GM23338 (cell line): Measurements from ENCODE around the gene GTSE1. TPM values are rescaled to one million over a fixed set of nuclear protein-coding genes. Genes with fewer than 3 reads are reported as not detected.

Experiments
- ATAC-seq: fragments of 200-7000 bp; cut with Tn5 transposase; 3 replicates; pipeline ENCODE4 v1.9.1; 2020
- DNase-seq: peaks from one replicate; pipeline ENCODE4 v3.0.0-alpha.2; 2015; ENCODE audit warnings: low spot score
- H2AFZ ChIP-seq: fragments of 200-600 bp; sonication (generic); 2 replicates; pipeline ENCODE4 v1.8.0; 2016; ENCODE audit warnings: antibody characterized with exemption, mild to moderate bottlenecking, moderate library complexity
- H3F3A ChIP-seq: fragments of 200-600 bp; sonication (generic); replicated peaks from 2 replicates; pipeline ENCODE4 v1.8.0; 2017; ENCODE audit warnings: antibody characterized with exemption, mixed run types, low read depth
- H3K27ac ChIP-seq: fragments of 200-600 bp; sonication (generic); 2 replicates; pipeline ENCODE4 v1.6.1; 2016; ENCODE audit warnings: low read depth
- H3K27me3 ChIP-seq: fragments of 200-600 bp; sonication (generic); 2 replicates; pipeline ENCODE4 v1.8.0; 2016; ENCODE audit warnings: mild to moderate bottlenecking, mixed run types, moderate library complexity; ENCODE audit not compliant: insufficient read depth
- H3K36me3 ChIP-seq: fragments of 200-600 bp; sonication (generic); 2 replicates; pipeline ENCODE4 v1.8.0; 2016; ENCODE audit warnings: mild to moderate bottlenecking; ENCODE audit not compliant: insufficient read depth
- H3K4me1 ChIP-seq: fragments of 200-600 bp; sonication (generic); 2 replicates; pipeline ENCODE4 v1.8.0; 2016; ENCODE audit warnings: mild to moderate bottlenecking, moderate library complexity; ENCODE audit not compliant: insufficient read depth
- H3K4me2 ChIP-seq: fragments of 200-600 bp; sonication (generic); 2 replicates; pipeline ENCODE4 v1.7.1; 2017; ENCODE audit warnings: mixed run types
- H3K4me3 ChIP-seq: fragments of 200-600 bp; sonication (generic); 2 replicates; pipeline ENCODE4 v1.6.1; 2016; ENCODE audit warnings: mixed run types
- H3K79me2 ChIP-seq: fragments of 200-600 bp; sonication (generic); replicated peaks from 2 replicates; pipeline ENCODE4 v1.8.0; 2017; ENCODE audit warnings: mild to moderate bottlenecking; ENCODE audit not compliant: insufficient read depth
- H3K9me2 ChIP-seq: fragments of 200-600 bp; sonication (generic); 2 replicates; pipeline ENCODE4 v1.8.0; 2017; ENCODE audit not compliant: insufficient read depth
- H4K20me1 ChIP-seq: fragments of 200-600 bp; sonication (generic); replicated peaks from 2 replicates; pipeline ENCODE4 v1.8.0; 2017; ENCODE audit warnings: mild to moderate bottlenecking; ENCODE audit not compliant: insufficient read depth
- H3K27ac Mint-ChIP-seq: 2 replicates; pipeline ENCODE4 v1.8.0; 2020; ENCODE audit warnings: inconsistent platforms, mild to moderate bottlenecking, moderate library complexity, mixed read lengths
- H3K27me3 Mint-ChIP-seq: 3 replicates; pipeline ENCODE4 v1.8.0; 2022; ENCODE audit warnings: low read depth, mild to moderate bottlenecking, moderate library complexity, mixed read lengths, inconsistent platforms; ENCODE audit not compliant: insufficient read depth, poor library complexity
- H3K36me3 Mint-ChIP-seq: 3 replicates; pipeline ENCODE4 v1.8.0; 2021; ENCODE audit warnings: low read depth, mild to moderate bottlenecking, inconsistent platforms, moderate library complexity, mixed read lengths
- H3K4me1 Mint-ChIP-seq: 3 replicates; pipeline ENCODE4 v1.8.0; 2020; ENCODE audit warnings: mild to moderate bottlenecking, inconsistent platforms, mixed read lengths
- H3K4me3 Mint-ChIP-seq: 3 replicates; pipeline ENCODE4 v1.8.0; 2021; ENCODE audit warnings: moderate library complexity, mild to moderate bottlenecking, inconsistent platforms, mixed read lengths
- H3K9me3 Mint-ChIP-seq: 3 replicates; pipeline ENCODE4 v1.8.0; 2020; ENCODE audit warnings: moderate library complexity, mild to moderate bottlenecking, inconsistent platforms, mixed read lengths
- ETS1 ChIP-seq: IDR thresholded peaks from 2 replicates; pipeline ENCODE4 v1.6.1; 2016; ENCODE audit warnings: antibody characterized with exemption
- JUNB ChIP-seq: IDR thresholded peaks from one replicate; pipeline ENCODE4 v1.6.1; 2016; ENCODE audit warnings: antibody characterized with exemption; ENCODE audit not compliant: unreplicated experiment
- NANOG ChIP-seq: IDR thresholded peaks from 2 replicates; pipeline ENCODE4 v1.6.1; 2016; ENCODE audit warnings: antibody characterized with exemption, borderline replicate concordance
- POLR2AphosphoS5 ChIP-seq: IDR thresholded peaks from 2 replicates; pipeline ENCODE4 v1.6.1; 2016; ENCODE audit warnings: antibody characterized with exemption, low read depth
- STAT1 ChIP-seq: IDR thresholded peaks from one replicate; pipeline ENCODE4 v1.6.1; 2016; ENCODE audit warnings: antibody characterized with exemption; ENCODE audit not compliant: unreplicated experiment
- ZNF114 ChIP-seq: fragments of 250-450 bp; sonication (Bioruptor Pico); IDR thresholded peaks from 2 replicates; pipeline ENCODE4 v1.5.0; 2020; ENCODE audit warnings: mild to moderate bottlenecking, moderate library complexity
- ZNF331 ChIP-seq: fragments of 250-450 bp; sonication (Bioruptor Pico); IDR thresholded peaks from 2 replicates; pipeline ENCODE4 v1.5.0; 2020; ENCODE audit warnings: low read depth, mild to moderate bottlenecking, moderate library complexity
- ZNF462 ChIP-seq: fragments of 250-450 bp; sonication (Bioruptor Pico); IDR thresholded peaks from 2 replicates; pipeline ENCODE4 v1.5.0; 2020; ENCODE audit warnings: mild to moderate bottlenecking, moderate library complexity
- polyA plus RNA-seq: library from polyadenylated mRNA; unstranded; fragments of >200 nt; fragmentation: Nextera tagmentation; extraction: Ambion mirVana; gene quantifications from 2 replicates; pipeline ENCODE4 v1.2.1, GENCODE V29; 2016
- total RNA-seq: library from RNA; depleted of rRNA; stranded (reverse); fragments of >200 nt; shearing (Covaris generic); gene quantifications from 2 replicates; pipeline ENCODE4 v1.2.3, GENCODE V29; 2014

GTSE1 gene
- total and polyA plus RNA-seq, 2 experiments from 2014 or later: 26.3 to 28.6 TPM

- TF ChIP-seq ZNF462 (no peak), ZNF114 (no peak), ETS1 (no peak), ZNF331 (CRISPR knock-in tag) (no peak), JUNB (no peak), STAT1 (no peak), POLR2AphosphoS5 (no peak), NANOG (no peak)
Observed at GRCh38 chr22:46289244-46289891, 7.3 kb upstream of the GTSE1 start (continued).

- H3K4me3 Mint-ChIP-seq: no peak overlapping the region
- Histone ChIP-seq H3K4me3 (no peak overlapping the region), H3K27me3 (no peaks in the 10 kb centered on the region), H3K4me2 (no peak overlapping the region), H3K79me2 (no peaks in the 10 kb centered on the region), H3K9me2 (no peaks in the 10 kb centered on the region), H3K36me3 (no peaks in the 10 kb centered on the region), H4K20me1 (no peaks in the 10 kb centered on the region), H2AFZ (no peak overlapping the region), H3F3A (no peaks in the 10 kb centered on the region), H3K27ac (no peak overlapping the region), H3K4me1 (no peaks in the 10 kb centered on the region)
- no peak overlapping the region for H3K27ac Mint-ChIP-seq
- DNase-seq (no peak), ATAC-seq (no peak)
- peaks cover 9% of the 10 kb centered on the region for H3K27me3 Mint-ChIP-seq
- peaks cover 3% of the 10 kb centered on the region; the same call in 2 of the 3 replicates for H3K4me1 Mint-ChIP-seq
- H3K36me3 Mint-ChIP-seq: peaks cover 18% of the 10 kb centered on the region
- H3K9me3 Mint-ChIP-seq: no peaks in the 10 kb centered on the region; the same call in 2 of the 3 replicates
- TF ChIP-seq POLR2AphosphoS5 (no peak), ZNF462 (no peak)
Observed at GRCh38 chr22:46290121-46290842, 6.4 kb upstream of the GTSE1 start.
